ENCODE results near the gene ZDHHC21. TPM values are rescaled to one million over a fixed set of nuclear protein-coding genes. Genes with fewer than 3 reads are reported as not detected.
A peak's percentile ranks its signal among the peaks of the same experiment; 100 is the strongest.

ZDHHC21 gene
- total RNA-seq, 1 donor from 2014 or later = 27.6 TPM

DNA sequence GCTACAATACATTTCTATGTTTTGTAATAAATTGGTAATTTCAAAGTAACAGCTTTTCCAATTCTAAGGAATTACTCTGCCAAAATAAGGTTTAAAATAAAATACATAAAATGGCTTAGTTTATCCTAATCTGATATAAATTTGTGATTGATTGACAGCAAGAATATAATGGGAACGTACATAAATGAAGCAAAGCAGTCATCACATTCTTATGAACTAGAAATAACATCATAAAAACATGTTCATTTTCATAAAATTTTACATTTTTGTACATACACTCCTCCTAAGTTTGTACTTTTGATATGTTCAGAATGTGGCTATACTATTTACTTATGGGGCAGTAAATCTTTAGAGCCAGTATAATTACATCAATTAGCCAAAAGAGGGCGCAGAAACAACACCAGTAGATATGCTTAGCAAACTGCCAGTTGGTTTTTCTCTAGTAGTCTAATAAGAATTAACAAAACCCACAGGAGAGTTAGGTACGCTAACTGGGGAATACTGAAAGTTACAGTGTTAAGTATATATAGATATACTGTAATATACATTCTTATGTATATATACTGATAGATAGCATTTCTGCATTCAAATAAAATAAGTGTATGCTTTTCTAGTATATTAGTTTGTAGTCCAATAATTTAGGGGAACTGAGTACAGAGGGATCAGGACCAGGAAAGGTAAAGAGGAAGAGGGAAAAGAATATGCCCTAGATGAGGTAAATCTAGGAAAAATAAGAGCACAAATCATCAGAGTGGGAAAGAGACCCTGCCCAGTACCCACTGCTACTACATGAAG lies 76.8 kb downstream of the ZDHHC21 start:
- peak; percentile 48 for DNase-seq

- DNase-seq = no peak
Measured at GRCh38 chr9:14608540-14608939, 84.7 kb downstream of the ZDHHC21 start.

GRCh38 chr9:14597171-14597799 lies 95.9 kb downstream of the ZDHHC21 start:
- DNase-seq = no peak

- no peak for DNase-seq
Measured at GRCh38 chr9:14593406-14593805, 99.8 kb downstream of the ZDHHC21 start.

DNA sequence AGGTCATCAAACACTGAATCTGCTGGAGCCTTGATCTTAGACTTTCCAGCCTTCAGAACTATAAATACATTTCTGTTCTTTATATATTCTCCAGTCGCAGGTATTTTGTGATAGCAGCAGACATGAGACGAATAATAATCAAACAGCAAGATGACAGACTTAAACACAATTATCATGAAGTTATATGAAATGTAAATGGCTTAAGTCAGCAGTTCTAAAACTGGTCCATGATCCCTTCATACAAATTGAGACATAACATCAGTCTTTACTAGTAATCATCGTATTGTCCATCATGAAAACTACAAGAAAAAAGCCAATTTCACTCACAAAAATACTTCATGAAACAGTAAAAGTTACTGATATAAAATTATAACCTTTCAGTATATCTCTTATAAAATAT lies 101.8 kb downstream of the ZDHHC21 start:
- no peak for DNase-seq

DNA sequence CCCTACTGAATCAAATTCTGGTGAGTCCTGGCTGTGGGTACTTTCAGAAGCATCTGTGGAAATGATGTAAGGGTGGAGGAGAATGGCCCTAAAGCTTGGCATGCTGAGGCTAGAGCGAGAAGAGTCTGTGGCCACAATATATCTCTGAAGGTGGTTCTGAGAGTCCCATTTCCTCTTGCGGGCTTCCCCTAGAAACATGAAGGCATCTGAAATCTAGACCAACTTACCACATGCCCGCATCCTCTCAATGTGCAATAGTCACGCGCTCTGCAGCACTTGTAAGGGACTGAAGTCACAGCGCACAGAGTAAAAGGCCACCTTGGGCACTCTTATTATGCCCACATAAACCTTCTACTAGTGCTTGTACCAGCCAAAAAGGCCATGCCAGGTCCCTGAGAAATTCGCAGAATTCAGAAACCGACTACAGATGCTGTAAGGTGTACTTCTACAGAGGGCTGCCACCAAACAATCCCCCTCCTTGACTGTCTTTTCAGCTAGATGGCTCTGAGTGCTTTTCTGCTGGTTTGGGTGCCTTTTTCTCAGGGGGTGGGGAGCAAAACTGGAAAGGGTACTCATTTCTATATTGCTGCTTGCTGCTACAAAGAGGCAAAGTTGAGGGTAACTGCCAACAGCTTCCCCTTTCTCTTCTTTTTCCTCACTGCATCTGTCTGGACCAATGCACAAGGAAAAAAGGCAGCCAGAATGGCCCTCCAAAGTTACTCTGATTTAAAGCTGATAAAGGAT lies 107.3 kb downstream of the ZDHHC21 start:
- no peak for DNase-seq

DNA sequence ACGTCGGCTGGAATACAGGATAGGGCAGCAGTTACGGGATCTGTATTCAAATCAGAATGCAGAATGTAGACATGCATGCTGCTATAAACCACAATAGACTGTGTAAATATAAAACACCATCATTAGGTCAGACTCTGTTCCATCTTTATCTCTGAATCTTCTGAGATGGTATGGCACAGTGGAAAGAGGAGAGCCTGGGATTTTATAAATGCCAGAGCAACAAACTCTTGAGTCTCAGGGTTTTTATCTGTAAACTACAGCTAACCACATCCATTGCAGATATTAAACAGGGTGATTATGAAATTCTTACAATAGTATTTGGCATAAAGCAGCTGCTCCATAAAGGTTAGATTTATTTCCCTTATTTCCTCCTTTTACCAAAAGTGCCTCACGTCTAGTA lies 108.7 kb downstream of the ZDHHC21 start:
- no peak for DNase-seq

- no peak for DNase-seq
Measured at GRCh38 chr9:14578030-14578429, 115.2 kb downstream of the ZDHHC21 start.

DNA sequence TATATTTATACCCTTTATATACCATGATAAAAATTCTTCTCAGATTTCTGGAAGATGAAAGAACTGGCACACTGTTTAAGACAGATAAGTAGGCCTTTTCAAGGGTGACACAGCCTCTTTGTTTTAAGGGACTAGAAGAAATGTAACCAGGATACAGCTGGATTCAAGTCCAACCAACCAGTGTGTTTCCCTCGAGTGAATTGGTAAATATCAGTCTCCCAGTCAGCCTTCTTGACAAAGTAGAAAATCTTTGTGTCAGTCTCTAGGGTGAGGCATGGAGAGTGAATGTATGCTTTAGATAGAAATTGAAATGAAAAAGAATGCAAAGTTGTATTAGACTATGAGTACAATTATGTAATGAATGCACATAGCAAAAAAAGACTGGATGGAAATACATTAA lies 119.1 kb downstream of the ZDHHC21 start:
- no peak for DNase-seq

- no peak for DNase-seq
Measured at GRCh38 chr9:14573319-14573718, 119.9 kb downstream of the ZDHHC21 start.

DNA sequence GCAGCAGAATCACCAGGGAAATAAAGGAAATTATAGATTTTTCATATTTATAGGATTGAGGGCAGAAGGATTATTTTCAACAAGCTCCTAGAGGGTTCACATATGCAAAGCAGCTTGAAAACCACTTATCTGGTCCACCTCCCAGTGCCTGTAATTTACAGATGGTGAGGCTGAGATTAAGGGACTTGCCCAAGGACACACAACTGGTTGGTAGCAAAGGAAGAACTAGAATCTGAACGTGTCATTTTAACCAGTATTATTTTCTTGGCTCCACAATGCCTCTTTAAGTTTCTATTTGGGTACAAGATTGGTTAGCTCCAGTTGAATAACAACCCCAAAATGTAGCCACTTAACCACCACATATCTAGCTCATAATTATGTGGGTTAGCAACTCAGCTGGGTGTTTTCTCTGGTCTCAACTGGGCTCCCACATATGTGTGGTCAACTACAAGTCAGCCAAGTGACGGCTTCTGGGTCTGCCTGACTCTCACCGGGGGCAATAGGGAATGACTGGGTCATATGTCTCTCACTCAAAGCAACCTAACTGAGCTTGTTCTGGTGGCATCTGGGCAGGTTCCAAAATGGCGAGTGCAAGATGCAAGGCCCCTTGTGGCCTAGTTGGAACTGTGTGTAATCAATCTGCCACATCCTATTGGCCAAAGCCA lies 127.7 kb downstream of the ZDHHC21 start:
- DNase-seq = no peak

GRCh38 chr9:14563902-14564624 lies 129.2 kb downstream of the ZDHHC21 start:
- no peak for DNase-seq

DNA sequence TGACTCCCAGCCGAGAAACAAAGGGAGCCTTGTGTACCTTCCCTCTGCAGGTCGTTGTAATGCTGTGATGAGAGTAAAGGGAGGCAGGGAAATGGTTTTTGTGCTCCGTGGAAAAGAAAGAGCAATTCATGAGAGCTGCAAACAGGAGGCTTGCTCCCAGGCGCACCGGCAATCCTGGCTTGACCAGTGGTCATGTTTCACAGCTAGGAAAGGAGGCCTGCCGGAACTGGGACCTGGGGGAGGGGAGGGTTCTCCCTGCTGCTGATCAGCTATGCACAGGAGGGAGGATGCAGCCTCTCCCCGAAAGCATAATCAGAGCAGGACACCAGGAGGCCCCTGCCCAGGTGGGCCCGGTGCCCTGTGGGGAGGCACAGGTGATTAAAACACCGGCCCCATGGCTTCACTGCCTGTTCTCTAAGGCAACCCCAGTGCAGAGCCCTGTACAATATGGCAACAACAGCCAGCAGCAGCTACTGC lies 131.3 kb downstream of the ZDHHC21 start:
- DNase-seq = no peak

Other genes with a start within 250 kb of the ZDHHC21 start
- gene CER1, start 29.3 kb upstream of the ZDHHC21 start, total RNA-seq = 0.30 TPM
- 30.9 TPM for gene FREM1, start 217.0 kb upstream of the ZDHHC21 start, total RNA-seq